Measurements from ENCODE around the gene SELENBP1.

SELENBP1 gene

DNA sequence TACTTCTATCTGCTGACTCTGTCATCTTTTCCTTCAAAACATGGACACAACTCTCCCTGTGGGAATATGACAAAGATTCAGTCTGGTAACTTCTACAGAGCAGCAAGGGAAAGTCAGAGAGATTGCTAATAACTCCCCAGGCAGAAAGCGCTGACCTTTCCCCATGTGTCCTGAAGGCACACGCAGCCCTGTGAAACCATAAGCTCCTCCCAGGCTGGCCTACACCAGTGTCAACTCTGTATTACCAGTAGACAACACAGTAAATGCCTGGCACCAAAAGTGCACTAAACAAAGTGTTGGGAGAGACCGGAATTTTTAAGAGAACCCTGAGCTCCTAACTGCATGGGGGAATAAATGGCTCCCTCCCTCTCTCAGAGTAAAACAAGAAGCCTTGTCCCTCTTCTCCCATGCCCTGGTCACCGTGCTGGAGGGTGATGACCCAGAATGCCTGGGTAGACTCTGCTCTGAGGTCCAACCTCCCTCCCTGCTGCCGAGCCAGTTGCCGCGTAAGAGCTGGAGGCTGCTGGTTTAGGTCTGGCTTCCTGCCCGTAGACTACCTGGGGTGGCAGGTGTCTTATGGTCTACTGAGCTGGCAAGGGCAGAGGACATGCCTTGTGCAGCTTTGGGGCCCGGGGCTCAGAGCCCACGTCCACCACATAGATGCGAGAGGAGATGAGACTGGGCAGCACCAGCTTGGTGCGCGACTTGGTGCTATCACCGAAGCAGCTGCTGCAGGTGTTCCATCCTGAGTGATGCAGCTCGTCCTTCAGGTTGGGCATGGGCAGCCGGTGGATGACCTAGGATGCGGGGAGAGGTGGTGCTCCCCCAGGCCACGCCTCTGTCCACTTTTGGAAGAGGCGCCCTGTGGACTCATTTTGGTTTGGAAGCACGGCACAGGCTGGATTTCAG is 3.9 kb downstream of the SELENBP1 start:
- ChIA-PET POLR2A (interaction anchor here (1.5 to 2.4 kb wide), 4 partner anchors 9 to 41 kb away, joined by 4 to 11 read pairs (median 5); partner anchors contain the start of genes PI4KB, PSMB4 and RFX5), CTCF (interaction anchor here (0.6 kb wide), 1 partner anchor 11 kb away, joined by 3 read pairs; no protein-coding TSS in a partner anchor)
- no peak for DNase-seq (ENCODE audit: extremely low spot score)
- TF ChIP-seq ZNF384 (IDR thresholded peaks at IDR 0.05): no peak
- TF ChIP-seq, protein P1, sequence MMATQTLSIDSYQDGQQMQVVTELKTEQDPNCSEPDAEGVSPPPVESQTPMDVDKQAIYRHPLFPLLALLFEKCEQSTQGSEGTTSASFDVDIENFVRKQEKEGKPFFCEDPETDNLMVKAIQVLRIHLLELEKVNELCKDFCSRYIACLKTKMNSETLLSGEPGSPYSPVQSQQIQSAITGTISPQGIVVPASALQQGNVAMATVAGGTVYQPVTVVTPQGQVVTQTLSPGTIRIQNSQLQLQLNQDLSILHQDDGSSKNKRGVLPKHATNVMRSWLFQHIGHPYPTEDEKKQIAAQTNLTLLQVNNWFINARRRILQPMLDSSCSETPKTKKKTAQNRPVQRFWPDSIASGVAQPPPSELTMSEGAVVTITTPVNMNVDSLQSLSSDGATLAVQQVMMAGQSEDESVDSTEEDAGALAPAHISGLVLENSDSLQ (IDR thresholded peaks at IDR 0.05): no peak
- TF ChIP-seq TARDBP (IDR thresholded peaks at IDR 0.05): no peak
- TF ChIP-seq ELF4 (IDR thresholded peaks at IDR 0.05): no peak
- no peak for TF ChIP-seq LEF1 (IDR thresholded peaks at IDR 0.05; ENCODE audit: borderline replicate concordance)
- TF ChIP-seq L3MBTL2 (conservative IDR thresholded peaks at IDR 0.05): no peak
- no peak for TF ChIP-seq CTBP1 (IDR thresholded peaks at IDR 0.05; ENCODE audit: borderline replicate concordance)
- no peak for TF ChIP-seq SUZ12 (IDR thresholded peaks at IDR 0.05)
- TF ChIP-seq NFRKB (IDR thresholded peaks at IDR 0.05): no peak
- TF ChIP-seq SP1 (IDR thresholded peaks at IDR 0.05): no peak
- no peak for TF ChIP-seq HDGF (IDR thresholded peaks at IDR 0.05; ENCODE audit: borderline replicate concordance)
- no peak for TF ChIP-seq ARNT (IDR thresholded peaks at IDR 0.05)
- no peak for TF ChIP-seq FOXA1 (IDR thresholded peaks at IDR 0.05)
- TF ChIP-seq FOXK2 (IDR thresholded peaks at IDR 0.05): no peak
- no peak for TF ChIP-seq BHLHE40 (IDR thresholded peaks at IDR 0.05; ENCODE audit: borderline replicate concordance)
- TF ChIP-seq FOXM1 (IDR thresholded peaks at IDR 0.05; ENCODE audit: borderline replicate concordance): no peak

DNA sequence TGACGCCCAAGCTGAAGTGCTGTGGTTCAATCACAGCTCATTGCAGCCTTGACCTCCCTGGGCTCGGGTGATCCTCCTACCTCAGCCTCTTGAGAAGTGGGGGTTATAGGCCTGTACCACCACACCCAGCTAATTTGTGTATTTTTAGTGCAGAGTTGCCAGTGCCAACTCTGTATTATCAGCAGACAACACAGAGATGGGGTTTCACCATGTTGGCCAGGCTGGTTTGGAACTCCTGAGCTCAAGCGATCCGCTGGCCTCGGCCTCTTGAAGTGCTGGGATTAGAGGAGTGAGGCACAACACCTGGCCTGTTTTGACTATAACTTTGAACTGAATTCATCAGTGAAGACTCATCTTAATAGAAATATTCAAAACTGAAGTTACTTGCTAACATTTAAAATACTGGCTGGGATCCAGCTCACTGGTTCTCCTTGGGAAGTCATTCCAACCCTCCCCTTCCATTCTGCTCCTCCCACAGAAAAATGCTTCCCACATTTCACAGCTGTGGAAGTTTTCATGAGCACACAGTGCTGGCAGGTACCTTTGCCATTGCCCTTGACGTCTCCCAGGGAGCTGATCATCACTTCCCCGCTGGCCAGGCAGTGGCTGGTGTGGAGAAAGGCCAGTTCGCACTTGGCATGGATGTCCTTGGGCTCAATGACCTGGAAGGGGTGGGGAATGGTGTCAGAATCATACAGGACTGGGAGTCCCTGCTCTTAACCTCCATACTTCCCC is 4.7 kb downstream of the SELENBP1 start:
- CTCF ChIA-PET: no interaction called here

DNA sequence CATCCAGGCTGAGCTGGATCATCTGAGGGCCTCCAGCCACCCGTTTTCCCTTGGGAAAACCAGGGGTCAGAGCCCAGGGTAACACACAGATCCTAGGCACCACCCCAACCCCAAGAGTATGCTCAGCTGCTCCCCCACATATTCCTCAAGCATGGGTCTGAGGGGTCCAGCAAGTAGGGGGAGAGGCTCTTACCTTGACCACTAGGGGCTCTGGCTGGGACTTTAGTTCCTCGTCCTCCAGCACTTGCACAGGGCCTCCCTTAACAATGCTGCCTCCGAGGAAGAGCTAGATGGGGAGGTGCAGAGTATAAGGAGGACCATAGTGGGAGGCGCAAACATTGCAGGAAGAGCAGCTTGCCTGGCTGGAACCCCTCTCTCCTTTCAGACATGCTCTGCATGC is 7.5 kb downstream of the SELENBP1 start:
- DNase-seq (ENCODE audit: extremely low spot score): no peak
- ChIA-PET POLR2A (no interaction called here), CTCF (interaction anchor here (0.8 kb wide), 1 partner anchor 59 kb away, joined by 3 read pairs; no protein-coding TSS in a partner anchor)
- TF ChIP-seq HDGF (IDR thresholded peaks at IDR 0.05; ENCODE audit: borderline replicate concordance) (no peak), BHLHE40 (IDR thresholded peaks at IDR 0.05; ENCODE audit: borderline replicate concordance) (no peak), LEF1 (IDR thresholded peaks at IDR 0.05; ENCODE audit: borderline replicate concordance) (no peak), ARNT (IDR thresholded peaks at IDR 0.05) (no peak)

More for the DNA sequence above, 4.7 kb downstream of the SELENBP1 start:
- TF ChIP-seq ARNT (IDR thresholded peaks at IDR 0.05): no peak
- DNase-seq (ENCODE audit: extremely low spot score): no peak
- POLR2A ChIA-PET: interaction anchor here (0.6 to 2.4 kb wide), 5 partner anchors 8 to 67 kb away, joined by 3 to 11 read pairs (median 4); partner anchors contain the start of genes PI4KB, PSMB4 and RFX5

DNA sequence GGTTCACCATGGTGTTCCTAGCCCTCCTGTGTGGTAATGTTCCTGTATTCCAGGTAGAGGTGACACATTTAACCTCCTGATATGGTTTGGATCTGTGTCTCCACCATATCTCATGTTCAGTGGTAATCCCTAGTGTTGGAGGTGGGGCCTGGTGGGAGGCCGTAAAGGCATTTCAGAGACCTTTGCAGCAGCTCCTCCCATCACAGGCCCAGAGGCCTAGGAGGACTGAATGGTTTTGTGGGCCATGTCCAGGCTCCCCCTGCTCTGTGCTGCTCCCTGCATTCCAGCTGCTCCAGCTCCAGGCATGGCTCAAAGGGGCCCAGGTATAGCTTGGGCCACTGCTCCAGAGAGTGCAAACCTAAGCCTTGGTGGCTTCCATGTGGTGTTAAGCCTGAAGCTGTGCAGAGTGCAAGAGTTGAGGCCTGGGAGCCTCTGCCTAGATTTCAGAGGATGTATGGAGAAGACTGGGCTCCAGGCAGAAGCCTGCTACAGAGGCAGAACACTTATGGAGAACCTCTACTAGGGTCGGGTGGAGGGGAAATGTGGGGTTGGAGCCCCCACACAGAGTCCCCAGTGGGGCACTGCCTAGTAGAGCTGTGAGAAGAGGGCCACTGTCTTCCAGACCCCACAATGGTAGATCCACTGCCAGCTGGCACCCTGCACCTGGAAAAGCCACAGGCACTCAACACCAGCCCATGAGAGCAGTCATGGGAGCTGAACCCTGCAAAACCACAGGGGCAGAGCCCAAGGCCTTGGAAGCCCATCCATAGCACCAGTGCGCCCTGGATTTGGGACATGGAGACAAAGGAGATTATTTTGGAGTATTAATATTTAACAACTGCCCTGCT is 10.0 kb downstream of the SELENBP1 start:
- no peak for TF ChIP-seq FOXK2 (IDR thresholded peaks at IDR 0.05)
- TF ChIP-seq BHLHE40 (IDR thresholded peaks at IDR 0.05; ENCODE audit: borderline replicate concordance): no peak
- TF ChIP-seq TARDBP (IDR thresholded peaks at IDR 0.05): no peak
- TF ChIP-seq ELF4 (IDR thresholded peaks at IDR 0.05): no peak
- no peak for TF ChIP-seq SP1 (IDR thresholded peaks at IDR 0.05)
- TF ChIP-seq HDGF (IDR thresholded peaks at IDR 0.05; ENCODE audit: borderline replicate concordance): no peak
- no peak for TF ChIP-seq CTBP1 (IDR thresholded peaks at IDR 0.05; ENCODE audit: borderline replicate concordance)
- TF ChIP-seq FOXM1 (IDR thresholded peaks at IDR 0.05; ENCODE audit: borderline replicate concordance): no peak
- no peak for TF ChIP-seq LEF1 (IDR thresholded peaks at IDR 0.05; ENCODE audit: borderline replicate concordance)
- no peak for TF ChIP-seq SUZ12 (IDR thresholded peaks at IDR 0.05)
- TF ChIP-seq, protein P1 (IDR thresholded peaks at IDR 0.05): no peak
- no peak for TF ChIP-seq ZNF384 (IDR thresholded peaks at IDR 0.05)
- no peak for TF ChIP-seq L3MBTL2 (conservative IDR thresholded peaks at IDR 0.05)
- ChIA-PET CTCF (no interaction called here), POLR2A (no interaction called here)
- no peak for DNase-seq (ENCODE audit: extremely low spot score)

DNA sequence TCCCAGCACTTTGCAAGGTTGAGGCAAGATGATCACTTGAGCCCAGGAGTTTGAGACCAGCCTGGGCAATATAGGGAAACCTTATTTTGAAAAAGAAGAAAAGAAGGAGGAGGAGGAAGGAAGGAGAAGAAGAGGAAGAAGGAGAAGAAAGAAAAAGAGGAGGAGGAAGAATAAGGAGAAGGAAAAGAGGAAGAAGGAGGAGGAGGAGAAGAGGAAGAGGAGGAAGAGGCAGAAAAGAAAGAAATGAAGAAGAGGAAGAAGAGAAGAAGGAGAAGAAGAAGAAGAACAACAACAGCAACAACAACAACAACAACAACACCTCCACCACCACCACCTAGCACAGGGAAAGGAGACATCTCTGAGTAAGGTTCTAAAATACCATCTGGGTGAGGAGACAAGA is 10.6 kb downstream of the SELENBP1 start:
- TF ChIP-seq FOXK2 (IDR thresholded peaks at IDR 0.05) (no peak), SP1 (IDR thresholded peaks at IDR 0.05) (no peak), SUZ12 (IDR thresholded peaks at IDR 0.05) (no peak), FOXM1 (IDR thresholded peaks at IDR 0.05; ENCODE audit: borderline replicate concordance) (no peak), TARDBP (IDR thresholded peaks at IDR 0.05) (no peak), HDGF (IDR thresholded peaks at IDR 0.05; ENCODE audit: borderline replicate concordance) (no peak), LEF1 (IDR thresholded peaks at IDR 0.05; ENCODE audit: borderline replicate concordance) (no peak), NFRKB (IDR thresholded peaks at IDR 0.05) (no peak), BHLHE40 (IDR thresholded peaks at IDR 0.05; ENCODE audit: borderline replicate concordance) (no peak), ELF4 (IDR thresholded peaks at IDR 0.05) (no peak), ARNT (IDR thresholded peaks at IDR 0.05) (no peak), L3MBTL2 (conservative IDR thresholded peaks at IDR 0.05) (no peak)
- TF ChIP-seq, protein P1 (IDR thresholded peaks at IDR 0.05): no peak
- no peak for DNase-seq (ENCODE audit: extremely low spot score)
- POLR2A ChIA-PET: no interaction called here
- CTCF ChIA-PET: no interaction called here

Measured in HEK293T (cell line).